Keratinocyte (primary cell): ENCODE data around the gene DMD. TPM values are rescaled to one million over a fixed set of nuclear protein-coding genes. Genes with fewer than 3 reads are reported as not detected.

Experiments
- DNase-seq: peaks from one replicate; pipeline ENCODE4 v3.0.0-alpha.2; 2011; ENCODE audit warnings: low read depth, missing footprints, low spot score
- FAIRE-seq: peaks from 2 replicates; lab custom pipeline; 2011; peaks lifted over from hg19 to GRCh38; lab: Jason Lieb, UNC
- H2AFZ ChIP-seq: 2 replicates; pipeline ENCODE4 v1.6.0; 2012; ENCODE audit warnings: low read length, control low read depth, inconsistent platforms; ENCODE audit not compliant: control insufficient read depth
- H3K27ac ChIP-seq: 2 replicates; pipeline ENCODE4 v1.5.1; 2011; ENCODE audit warnings: low read length; ENCODE audit not compliant: control insufficient read depth, insufficient read depth
- H3K27me3 ChIP-seq: 3 replicates; pipeline ENCODE4 v1.6.0; 2011; ENCODE audit warnings: low read length; ENCODE audit not compliant: control insufficient read depth, insufficient read depth; ENCODE audit errors: extremely low read depth
- H3K36me3 ChIP-seq, 2 experiments: 2 replicates in 1 of 2; 3 replicates in 1 of 2; pipeline ENCODE4 v1.5.1; 2011; ENCODE audit warnings: low read length in 2 of 2, mild to moderate bottlenecking in 1 of 2; ENCODE audit not compliant: control insufficient read depth in 2 of 2, insufficient read depth in 2 of 2; ENCODE audit errors: extremely low read depth in 1 of 2
- H3K4me1 ChIP-seq: 3 replicates; pipeline ENCODE4 v1.5.1; 2011; ENCODE audit warnings: low read length; ENCODE audit not compliant: control insufficient read depth, insufficient read depth; ENCODE audit errors: extremely low read depth
- H3K4me2 ChIP-seq: 3 replicates; pipeline ENCODE4 v1.6.0; 2011; ENCODE audit warnings: low read depth, low read length; ENCODE audit not compliant: control insufficient read depth, insufficient read depth; ENCODE audit errors: extremely low read depth
- H3K4me3 ChIP-seq, 3 experiments: fragments of 200-600 bp in 1 of 3; sonication (generic) in 1 of 3; 2 replicates in 2 of 3; 3 replicates in 1 of 3; pipeline ENCODE4 v1.5.1; 2011 to 2016; ENCODE audit warnings: low read length in 3 of 3, mild to moderate bottlenecking in 3 of 3, control low read depth in 2 of 3, inconsistent platforms in 1 of 3, low read depth in 1 of 3, mixed read lengths in 1 of 3, mixed run types in 1 of 3, moderate library complexity in 1 of 3; ENCODE audit not compliant: control insufficient read depth in 2 of 3, insufficient read depth in 2 of 3; ENCODE audit errors: extremely low read depth in 1 of 3
- H3K79me2 ChIP-seq: 2 replicates; pipeline ENCODE4 v1.6.0; 2012; ENCODE audit warnings: low read length; ENCODE audit not compliant: control insufficient read depth, insufficient read depth
- H3K9ac ChIP-seq: 3 replicates; pipeline ENCODE4 v1.6.0; 2011; ENCODE audit warnings: low read length; ENCODE audit not compliant: control insufficient read depth, insufficient read depth; ENCODE audit errors: extremely low read depth
- H3K9me1 ChIP-seq: 3 replicates; pipeline ENCODE4 v1.6.0; 2011; ENCODE audit warnings: low read length; ENCODE audit not compliant: control insufficient read depth, insufficient read depth; ENCODE audit errors: extremely low read depth
- H3K9me3 ChIP-seq: 2 replicates; pipeline ENCODE4 v1.5.1; 2012; ENCODE audit warnings: low read depth, low read length; ENCODE audit not compliant: control insufficient read depth
- H4K20me1 ChIP-seq: 3 replicates; pipeline ENCODE4 v1.6.0; 2011; ENCODE audit warnings: low read length; ENCODE audit not compliant: control insufficient read depth, insufficient read depth; ENCODE audit errors: extremely low read depth
- EZH2 ChIP-seq: IDR thresholded peaks from one replicate; pipeline ENCODE4 v1.6.1; 2012; ENCODE audit warnings: inconsistent platforms, mild to moderate bottlenecking, low read length, moderate library complexity
- dilution Hi-C: fragments of 300-500 bp; cut with MboI; formaldehyde crosslinking; loops from one replicate; pipeline ENCODE4 v1.7.0; 2020; ENCODE audit warnings: low sequenced_read_pairs; ENCODE audit not compliant: extremely low pct_ligation_motif_present
- polyA plus RNA-seq, 5 experiments: library from polyadenylated mRNA; depleted of rRNA in 3 of 5; stranded (reverse) in 3 of 5; stranded (forward) in 1 of 5; unstranded in 1 of 5; fragments of >200 nt; gene quantifications; 1 replicate in 1 of 5; 2 replicates in 3 of 5; 3 replicates in 1 of 5; pipeline versions ENCODE4 v1.2.1 to v1.2.3, GENCODE V29; 2011 to 2012; ENCODE audit warnings: missing spikeins in 2 of 5, low read depth in 1 of 5, low replicate concordance in 1 of 5
- TF ChIP-seq, protein P1 (sequence below), 3 experiments: IDR thresholded peaks in 1 of 3; conservative IDR thresholded peaks in 1 of 3; optimal IDR thresholded peaks in 1 of 3; 2 replicates in 2 of 3; 3 replicates in 1 of 3; pipeline versions ENCODE3 to v1.5.1; 2011; ENCODE audit warnings: low read length in 3 of 3, mild to moderate bottlenecking in 3 of 3, moderate library complexity in 2 of 3, control low read depth in 1 of 3, inconsistent platforms in 1 of 3; ENCODE audit not compliant: insufficient read depth in 2 of 3; ENCODE audit errors: extremely low read depth in 1 of 3

Gene DMD
- polyA plus RNA-seq, 1 donor (not counting 4 experiments of a cell fraction or from before 2014, with no cell fraction given): 8.9 TPM

DNA sequence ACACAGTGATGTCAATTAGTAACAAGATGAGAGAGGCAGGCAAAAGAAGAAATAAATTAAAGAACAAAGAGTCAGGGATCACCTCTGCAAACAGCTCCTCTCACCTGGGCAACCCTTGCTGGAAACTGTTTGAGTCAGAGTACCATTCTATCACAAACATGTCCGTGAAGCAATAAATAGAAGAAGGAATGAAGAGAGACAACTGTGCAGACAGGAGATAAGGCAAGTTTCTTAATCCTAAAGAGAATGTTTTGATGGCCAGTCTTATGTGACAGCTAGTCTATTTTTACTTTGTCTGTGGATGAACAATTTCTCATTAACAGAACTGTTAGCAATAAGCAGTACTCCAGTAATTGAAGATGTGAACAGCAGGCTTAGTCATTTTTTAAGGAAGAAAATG, 422.4 kb downstream of the DMD start:
- no peaks in the 10 kb centered on the region for H3K9me1 ChIP-seq
- H3K4me3 ChIP-seq: no peak overlapping the region
- no peaks in the 10 kb centered on the region for H4K20me1 ChIP-seq
- dilution Hi-C loops: no loop called here
- H3K4me2 ChIP-seq: no peak overlapping the region
- TF ChIP-seq, protein P1, sequence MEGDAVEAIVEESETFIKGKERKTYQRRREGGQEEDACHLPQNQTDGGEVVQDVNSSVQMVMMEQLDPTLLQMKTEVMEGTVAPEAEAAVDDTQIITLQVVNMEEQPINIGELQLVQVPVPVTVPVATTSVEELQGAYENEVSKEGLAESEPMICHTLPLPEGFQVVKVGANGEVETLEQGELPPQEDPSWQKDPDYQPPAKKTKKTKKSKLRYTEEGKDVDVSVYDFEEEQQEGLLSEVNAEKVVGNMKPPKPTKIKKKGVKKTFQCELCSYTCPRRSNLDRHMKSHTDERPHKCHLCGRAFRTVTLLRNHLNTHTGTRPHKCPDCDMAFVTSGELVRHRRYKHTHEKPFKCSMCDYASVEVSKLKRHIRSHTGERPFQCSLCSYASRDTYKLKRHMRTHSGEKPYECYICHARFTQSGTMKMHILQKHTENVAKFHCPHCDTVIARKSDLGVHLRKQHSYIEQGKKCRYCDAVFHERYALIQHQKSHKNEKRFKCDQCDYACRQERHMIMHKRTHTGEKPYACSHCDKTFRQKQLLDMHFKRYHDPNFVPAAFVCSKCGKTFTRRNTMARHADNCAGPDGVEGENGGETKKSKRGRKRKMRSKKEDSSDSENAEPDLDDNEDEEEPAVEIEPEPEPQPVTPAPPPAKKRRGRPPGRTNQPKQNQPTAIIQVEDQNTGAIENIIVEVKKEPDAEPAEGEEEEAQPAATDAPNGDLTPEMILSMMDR (optimal IDR thresholded peaks at IDR 0.05 in 1 of 3, IDR thresholded peaks at IDR 0.05 in 1 of 3, conservative IDR thresholded peaks at IDR 0.05 in 1 of 3; ENCODE audit: extremely low read depth in 1 of 3, insufficient read depth in 2 of 3, low read length in 3 of 3): no peak
- TF ChIP-seq EZH2: no peak
- no peaks in the 10 kb centered on the region for H3K9me3 ChIP-seq
- no peak overlapping the region for H3K27ac ChIP-seq
- no peaks in the 10 kb centered on the region for H3K4me1 ChIP-seq
- no peaks in the 10 kb centered on the region for H3K79me2 ChIP-seq
- DNase-seq: no peak
- no peaks in the 10 kb centered on the region for H3K27me3 ChIP-seq
- no peak overlapping the region for H2AFZ ChIP-seq
- H3K9ac ChIP-seq: no peak overlapping the region
- no peak for FAIRE-seq
- no peaks in the 10 kb centered on the region for H3K36me3 ChIP-seq

DNA sequence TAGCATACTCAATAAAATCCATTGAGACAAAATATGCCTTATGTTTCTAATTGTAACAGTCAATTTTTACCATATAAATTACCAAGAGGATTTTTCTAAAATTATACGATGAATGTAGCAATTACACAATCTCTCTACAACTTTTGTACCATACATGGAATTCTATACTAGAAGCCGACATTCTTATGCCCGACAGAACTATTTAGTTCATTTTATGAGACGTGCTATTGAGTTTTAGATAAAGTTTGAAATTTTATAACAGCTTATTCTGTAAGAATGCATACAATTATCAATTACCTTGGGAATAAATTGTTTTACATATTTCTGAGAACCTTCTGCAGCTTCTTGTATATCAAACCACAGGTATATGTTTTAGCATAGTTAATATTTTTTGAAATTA, 431.2 kb downstream of the DMD start:
- H3K79me2 ChIP-seq: no peaks in the 10 kb centered on the region
- H4K20me1 ChIP-seq: no peaks in the 10 kb centered on the region
- no peak for TF ChIP-seq EZH2
- TF ChIP-seq, protein P1 (optimal IDR thresholded peaks at IDR 0.05 in 1 of 3, IDR thresholded peaks at IDR 0.05 in 1 of 3, conservative IDR thresholded peaks at IDR 0.05 in 1 of 3; ENCODE audit: extremely low read depth in 1 of 3, insufficient read depth in 2 of 3, low read length in 3 of 3): no peak
- DNase-seq (no peak), FAIRE-seq (no peak)
- dilution Hi-C loops: no loop called here
- H3K36me3 ChIP-seq: no peaks in the 10 kb centered on the region
- H3K4me1 ChIP-seq: no peaks in the 10 kb centered on the region
- H3K27me3 ChIP-seq: no peaks in the 10 kb centered on the region
- no peak overlapping the region for H3K9ac ChIP-seq
- no peaks in the 10 kb centered on the region for H3K9me3 ChIP-seq
- no peak overlapping the region for H2AFZ ChIP-seq
- H3K4me2 ChIP-seq: no peak overlapping the region
- H3K9me1 ChIP-seq: no peaks in the 10 kb centered on the region
- H3K4me3 ChIP-seq: no peak overlapping the region
- H3K27ac ChIP-seq: no peak overlapping the region
